HG02588 (cell line): ENCODE measurements around the gene TF.
"Not testable (repeated sequence)": the region's sequence is repeated elsewhere in the genome, so short reads cannot be mapped to it uniquely, and the experiment has no call there.

ENCODE experiments used
- ATAC-seq: cut with Tn5 transposase; IDR thresholded peaks from one replicate; pipeline ENCODE4 v1.9.1; 2021; ENCODE audit warnings: mild to moderate bottlenecking, moderate library complexity; ENCODE audit not compliant: unreplicated experiment

Gene TF

GRCh38 chr3:133763797-133764683, 17.8 kb downstream of the TF start:
- no peak for ATAC-seq

- ATAC-seq, result no peak
Measured at GRCh38 chr3:133765256-133765655, 19.1 kb downstream of the TF start.

GRCh38 chr3:133767607-133768006, 21.4 kb downstream of the TF start:
- no peak for ATAC-seq

- ATAC-seq, result no peak
Measured at GRCh38 chr3:133769536-133769935, 23.3 kb downstream of the TF start.

GRCh38 chr3:133773732-133774131, 27.5 kb downstream of the TF start:
- ATAC-seq, result no peak

GRCh38 chr3:133775309-133775708, 29.1 kb downstream of the TF start:
- ATAC-seq, result no peak

GRCh38 chr3:133775835-133776234, 29.6 kb downstream of the TF start:
- ATAC-seq, result no peak

GRCh38 chr3:133776794-133777438, 30.7 kb downstream of the TF start:
- ATAC-seq, result no peak

- no peak for ATAC-seq
Measured at GRCh38 chr3:133777807-133778568, 31.8 kb downstream of the TF start.

- no peak for ATAC-seq
Measured at GRCh38 chr3:133779626-133780203, 33.5 kb downstream of the TF start.

GRCh38 chr3:133780756-133781155, 34.6 kb downstream of the TF start:
- ATAC-seq, result not testable (repeated sequence)

- ATAC-seq, result no peak
Measured at GRCh38 chr3:133781570-133781969, 35.4 kb downstream of the TF start.

GRCh38 chr3:133782454-133782853, 36.3 kb downstream of the TF start:
- no peak for ATAC-seq

GRCh38 chr3:133783762-133784161, 37.6 kb downstream of the TF start:
- ATAC-seq, result no peak

GRCh38 chr3:133788024-133788423, 41.8 kb downstream of the TF start:
- no peak for ATAC-seq

GRCh38 chr3:133792171-133792763, 46.1 kb downstream of the TF start:
- ATAC-seq, result no peak

GRCh38 chr3:133797396-133798105, 51.4 kb downstream of the TF start:
- ATAC-seq, result no peak

GRCh38 chr3:133799794-133800585, 53.8 kb downstream of the TF start:
- no peak for ATAC-seq

- ATAC-seq, result no peak
Measured at GRCh38 chr3:133803469-133803868, 57.3 kb downstream of the TF start.
